DND-41 (cell line): ENCODE measurements around the gene BACE1.

Source experiments
- CTCF ChIP-seq: IDR thresholded peaks from 2 replicates; pipeline ENCODE4 v1.5.1; 2012; ENCODE audit warnings: borderline replicate concordance, low read length, moderate library complexity, mild to moderate bottlenecking; ENCODE audit not compliant: poor library complexity, severe bottlenecking; ENCODE audit errors: extremely low read depth
- EZH2 ChIP-seq: IDR thresholded peaks from 3 replicates; pipeline ENCODE4 v1.6.1; 2012; ENCODE audit warnings: borderline replicate concordance, low read depth, mild to moderate bottlenecking, moderate library complexity, low read length, inconsistent platforms; ENCODE audit not compliant: severe bottlenecking

GRCh38 chr11:117265745-117266144 is 50.3 kb downstream of the BACE1 start:
- no peak for TF ChIP-seq CTCF
- TF ChIP-seq EZH2: no peak
